ENCODE data around the gene NADSYN1.

The NADSYN1 gene

DNA sequence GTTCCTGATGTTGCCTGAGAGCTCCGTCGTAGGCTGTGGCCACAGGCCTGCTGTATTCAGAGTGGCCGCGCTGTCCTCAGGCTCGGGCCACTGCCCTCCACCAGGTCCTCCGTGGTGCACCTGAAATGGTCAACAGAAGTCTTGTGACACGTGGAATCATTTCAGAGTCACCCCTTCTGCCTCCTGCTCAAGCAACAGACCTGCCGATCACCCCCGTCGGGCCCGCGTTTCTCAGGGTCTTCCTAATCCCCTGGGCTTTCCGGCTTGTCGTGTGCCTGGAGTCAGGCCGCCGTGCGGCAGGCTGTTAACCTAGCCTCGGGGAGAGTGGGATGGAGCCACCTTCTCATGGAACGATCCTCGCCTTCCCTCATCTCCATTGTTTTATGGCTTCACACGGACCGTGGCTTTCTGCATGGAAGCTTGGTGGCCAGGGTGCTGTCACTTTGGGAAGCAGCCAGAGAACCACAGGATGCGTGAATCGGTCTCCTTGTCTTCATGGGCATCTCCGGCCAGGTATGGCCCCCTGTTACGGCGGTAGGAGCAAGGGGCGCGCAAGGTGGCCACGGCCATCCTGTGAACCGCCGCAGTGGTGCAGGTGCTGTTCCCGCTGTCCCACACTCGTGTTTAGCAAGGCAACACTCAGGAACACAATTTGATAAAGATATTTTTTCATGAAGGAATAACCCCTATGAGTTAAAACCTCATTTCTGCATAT lies 24.1 kb downstream of the NADSYN1 start:
- no peak for DNase-seq (ENCODE audit: low read depth)
- no peak overlapping the region for H3K4me3 ChIP-seq (ENCODE audit: low read depth, low read length)
- TF ChIP-seq, protein P1, sequence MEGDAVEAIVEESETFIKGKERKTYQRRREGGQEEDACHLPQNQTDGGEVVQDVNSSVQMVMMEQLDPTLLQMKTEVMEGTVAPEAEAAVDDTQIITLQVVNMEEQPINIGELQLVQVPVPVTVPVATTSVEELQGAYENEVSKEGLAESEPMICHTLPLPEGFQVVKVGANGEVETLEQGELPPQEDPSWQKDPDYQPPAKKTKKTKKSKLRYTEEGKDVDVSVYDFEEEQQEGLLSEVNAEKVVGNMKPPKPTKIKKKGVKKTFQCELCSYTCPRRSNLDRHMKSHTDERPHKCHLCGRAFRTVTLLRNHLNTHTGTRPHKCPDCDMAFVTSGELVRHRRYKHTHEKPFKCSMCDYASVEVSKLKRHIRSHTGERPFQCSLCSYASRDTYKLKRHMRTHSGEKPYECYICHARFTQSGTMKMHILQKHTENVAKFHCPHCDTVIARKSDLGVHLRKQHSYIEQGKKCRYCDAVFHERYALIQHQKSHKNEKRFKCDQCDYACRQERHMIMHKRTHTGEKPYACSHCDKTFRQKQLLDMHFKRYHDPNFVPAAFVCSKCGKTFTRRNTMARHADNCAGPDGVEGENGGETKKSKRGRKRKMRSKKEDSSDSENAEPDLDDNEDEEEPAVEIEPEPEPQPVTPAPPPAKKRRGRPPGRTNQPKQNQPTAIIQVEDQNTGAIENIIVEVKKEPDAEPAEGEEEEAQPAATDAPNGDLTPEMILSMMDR (conservative IDR thresholded peaks at IDR 0.05; ENCODE audit: low read depth, low read length) = no peak

DNA sequence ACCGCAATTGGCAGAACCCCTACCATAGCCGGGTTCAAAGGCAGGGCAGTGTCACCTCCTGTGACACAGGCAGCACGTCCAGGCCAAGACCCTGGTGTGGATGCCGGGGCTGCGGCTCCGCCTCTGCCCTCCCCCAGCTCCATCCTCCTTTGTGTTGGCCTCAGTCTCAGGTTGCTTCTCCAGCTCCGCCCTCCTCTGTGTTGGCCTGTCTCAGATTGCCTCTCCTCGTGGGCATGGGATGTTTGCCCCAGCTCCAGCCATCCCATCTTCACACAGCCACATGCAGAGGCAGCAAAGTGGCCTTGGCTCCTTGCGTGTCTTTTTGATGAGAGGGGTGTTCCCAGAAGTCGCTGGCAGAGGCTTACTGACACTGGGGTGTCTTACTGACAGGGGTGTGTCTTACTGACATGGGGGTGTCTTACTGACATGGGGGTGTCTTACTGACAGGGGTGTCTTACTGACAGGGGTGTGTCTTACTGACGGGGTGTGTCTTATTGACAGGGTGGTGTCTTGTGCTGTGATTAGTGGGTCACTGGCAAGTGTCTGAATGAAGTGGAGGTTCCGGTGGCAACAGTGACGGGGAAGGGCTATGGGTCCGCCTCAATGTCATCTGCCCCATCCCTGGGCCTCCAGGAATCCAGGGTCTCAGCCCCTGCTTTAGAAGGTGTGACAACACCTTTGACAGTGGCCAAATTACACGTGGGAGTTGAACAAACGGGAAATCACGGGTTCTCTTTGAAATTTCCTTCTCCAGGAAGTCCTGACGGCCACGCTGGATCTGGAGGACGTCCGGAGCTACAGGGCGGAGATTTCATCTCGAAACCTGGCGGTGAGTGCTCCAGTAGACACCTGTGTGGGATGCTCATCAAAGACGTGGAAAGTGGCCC lies 24.9 kb downstream of the NADSYN1 start:
- no peak overlapping the region for H3K4me3 ChIP-seq (ENCODE audit: low read depth, low read length)
- no peak for DNase-seq (ENCODE audit: low read depth)
- TF ChIP-seq, protein P1 (conservative IDR thresholded peaks at IDR 0.05; ENCODE audit: low read depth, low read length) = no peak

DNA sequence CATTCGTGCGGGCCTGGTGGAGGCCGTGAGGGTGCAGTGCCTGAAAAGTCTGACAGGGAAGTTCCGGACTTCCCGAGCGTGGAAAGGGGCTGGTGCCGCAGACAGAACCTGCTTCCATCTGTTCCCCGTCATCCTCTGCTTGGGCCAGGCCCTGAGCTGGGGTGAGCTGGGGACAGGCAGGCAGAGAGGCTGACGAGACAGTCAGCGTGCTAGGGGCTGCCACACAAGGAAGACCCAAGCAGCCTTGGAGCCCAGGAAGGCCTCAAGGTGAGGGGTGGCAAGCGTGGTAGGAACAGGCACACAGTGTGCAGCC lies 25.5 kb downstream of the NADSYN1 start:
- no peak for DNase-seq (ENCODE audit: low read depth)
- TF ChIP-seq, protein P1 (conservative IDR thresholded peaks at IDR 0.05; ENCODE audit: low read depth, low read length) = no peak
- no peak overlapping the region for H3K4me3 ChIP-seq (ENCODE audit: low read depth, low read length)

DNA sequence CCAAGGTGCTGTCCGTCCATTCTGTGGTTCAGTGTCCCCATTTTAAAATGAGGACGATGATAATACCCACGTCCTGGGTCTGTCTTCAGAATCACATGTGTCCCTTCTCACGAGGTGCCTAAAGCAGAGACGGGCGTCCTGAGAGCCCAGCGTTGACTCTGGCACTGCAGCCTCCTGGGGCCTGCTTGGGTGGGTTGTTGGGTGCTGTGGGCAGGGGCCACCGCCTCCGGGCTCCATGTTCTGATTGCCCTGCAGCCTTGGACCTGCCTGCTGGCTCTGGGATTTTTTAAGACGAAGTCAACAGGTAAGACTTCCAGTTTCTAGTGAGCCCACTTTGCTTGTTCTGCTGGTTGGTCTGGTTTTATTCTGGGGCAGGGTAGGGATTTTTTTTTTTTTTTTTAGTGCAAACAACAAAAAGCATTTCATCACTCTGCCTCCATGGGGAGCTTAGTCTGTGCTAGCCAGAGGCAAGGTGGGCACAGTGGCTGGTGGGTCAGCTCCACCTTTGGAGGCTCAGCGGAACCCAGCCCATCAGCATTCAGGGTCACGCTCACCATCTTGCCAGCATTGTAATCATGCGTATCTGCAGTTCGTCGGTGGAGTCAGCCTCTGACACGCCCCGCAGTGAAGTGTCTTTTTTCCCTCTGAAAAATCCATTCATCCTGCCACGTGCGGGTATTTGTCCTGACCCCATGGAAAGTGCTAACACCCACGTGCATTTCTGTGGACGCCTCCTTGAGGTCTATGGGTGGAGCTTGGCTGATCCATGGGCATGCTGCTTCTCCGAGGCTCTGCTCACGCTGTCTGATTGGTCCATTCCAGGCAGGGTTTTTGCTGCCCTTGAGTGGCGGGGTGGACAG lies 28.3 kb downstream of the NADSYN1 start:
- H3K4me3 ChIP-seq (ENCODE audit: low read depth, low read length) = no peak overlapping the region
- DNase-seq (ENCODE audit: low read depth) = no peak
- TF ChIP-seq, protein P1 (conservative IDR thresholded peaks at IDR 0.05; ENCODE audit: low read depth, low read length) = no peak

DNA sequence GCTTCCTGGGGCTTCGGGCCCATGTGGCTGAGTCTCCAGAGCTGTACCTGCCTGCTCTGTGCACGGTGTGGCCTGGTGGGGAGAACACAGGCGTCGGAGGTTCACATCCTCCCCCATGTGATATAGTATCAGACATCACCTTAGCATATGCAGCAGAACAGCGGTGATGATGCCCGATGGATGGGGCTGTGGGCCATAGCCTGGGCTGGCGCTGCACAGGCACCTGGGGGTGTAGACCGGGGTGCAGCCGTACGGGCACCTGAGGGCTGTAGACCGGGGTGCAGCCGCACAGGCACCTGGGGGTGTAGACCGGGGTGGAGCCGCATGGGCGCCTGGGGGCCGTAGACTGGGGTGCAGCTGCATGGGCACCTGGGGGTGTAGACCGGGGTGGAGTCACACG lies 29.2 kb downstream of the NADSYN1 start:
- TF ChIP-seq, protein P1 (conservative IDR thresholded peaks at IDR 0.05; ENCODE audit: low read depth, low read length) = no peak

DNA sequence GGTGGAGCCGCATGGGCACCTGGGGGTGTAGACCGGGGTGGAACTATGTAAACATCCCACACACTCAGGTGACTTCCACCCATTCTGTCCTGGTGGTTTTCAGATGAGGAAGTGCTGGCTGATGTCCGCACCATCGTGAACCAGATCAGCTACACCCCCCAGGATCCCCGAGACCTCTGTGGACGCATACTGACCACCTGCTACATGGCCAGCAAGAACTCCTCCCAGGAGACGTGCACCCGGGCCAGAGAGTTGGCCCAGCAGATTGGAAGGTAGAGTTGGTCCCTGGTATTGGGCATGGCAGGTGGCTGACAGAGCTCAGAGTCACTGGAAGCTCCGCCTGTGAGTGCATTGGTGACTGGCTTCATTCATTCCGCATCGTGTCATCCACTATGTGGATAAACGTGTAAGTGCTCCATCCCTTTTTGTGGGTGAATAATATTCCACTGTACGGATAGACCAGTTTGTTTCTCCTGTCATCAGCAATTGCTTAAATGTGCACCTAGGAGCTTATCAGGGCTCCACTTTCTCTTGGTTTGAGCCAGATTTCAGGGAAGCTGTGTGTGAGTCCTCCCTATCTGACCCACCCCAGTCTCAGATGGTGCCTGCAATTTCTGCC lies 29.9 kb downstream of the NADSYN1 start:
- TF ChIP-seq, protein P1 (conservative IDR thresholded peaks at IDR 0.05; ENCODE audit: low read depth, low read length) = no peak
- DNase-seq (ENCODE audit: low read depth) = no peak
- H3K4me3 ChIP-seq (ENCODE audit: low read depth, low read length) = no peak overlapping the region

More for the DNA sequence above, 29.2 kb downstream of the NADSYN1 start:
- DNase-seq (ENCODE audit: low read depth) = no peak
- H3K4me3 ChIP-seq (ENCODE audit: low read depth, low read length) = no peak overlapping the region

Data from choroid plexus epithelial cell (primary cell).